Panc1 (cell line): ENCODE data around the gene CREBBP. TPM values are rescaled to one million over a fixed set of nuclear protein-coding genes. Genes with fewer than 3 reads are reported as not detected.

Experiments
- ATAC-seq: fragments of 200-7000 bp; cut with Tn5 transposase; 2 replicates; pipeline ENCODE4 v1.9.1; 2020; ENCODE audit warnings: mild to moderate bottlenecking, moderate library complexity
- BruUV-seq: library from RNA; stranded (reverse); fragments of 400-500 nt; replicated peaks from 2 replicates; lab custom pipeline; 2021; lab: Mats Ljungman, UMichigan
- CTCF ChIA-PET: fragments of 300-600 bp; sonication (Branson Sonifier 250); formaldehyde crosslinking; loops from one replicate; lab custom pipeline; 2022; ENCODE audit warnings: antibody characterized with exemption; lab: Charles Lee
- POLR2A ChIA-PET: fragments of 300-600 bp; sonication (Branson Sonifier 250); formaldehyde crosslinking; loops from one replicate; lab custom pipeline; 2022; ENCODE audit warnings: antibody characterized with exemption; lab: Charles Lee
- DNase-seq: peaks from one replicate; pipeline ENCODE4 v3.0.0-alpha.2; 2010; ENCODE audit warnings: low read depth, low spot score
- H3K27ac ChIP-seq: 2 replicates; pipeline ENCODE4 v1.5.1; 2011; ENCODE audit warnings: mild to moderate bottlenecking, low read length, inconsistent platforms
- H3K27me3 ChIP-seq: fragments of 200-500 bp; sonication (Bioruptor generic); 2 replicates; pipeline ENCODE4 v1.6.0; 2014; ENCODE audit warnings: low read length, inconsistent platforms; ENCODE audit not compliant: control insufficient read depth, insufficient read depth
- H3K36me3 ChIP-seq: fragments of 200-500 bp; sonication (Bioruptor generic); 2 replicates; pipeline ENCODE4 v1.5.1; 2014; ENCODE audit warnings: inconsistent platforms, mild to moderate bottlenecking, low read length, moderate library complexity; ENCODE audit not compliant: control insufficient read depth, insufficient read depth
- H3K4me1 ChIP-seq: 2 replicates; pipeline ENCODE4 v1.5.1; 2011; ENCODE audit warnings: inconsistent platforms, mild to moderate bottlenecking, low read length, moderate library complexity; ENCODE audit not compliant: control insufficient read depth, insufficient read depth
- H3K4me3 ChIP-seq, 2 experiments: 2 replicates each; pipeline ENCODE4 v1.5.1; 2011 to 2012; ENCODE audit warnings: low read depth in 2 of 2, low read length in 2 of 2, mild to moderate bottlenecking in 2 of 2, inconsistent platforms in 1 of 2, moderate library complexity in 1 of 2
- H3K9me3 ChIP-seq: fragments of 200-500 bp; sonication (Bioruptor generic); 2 replicates; pipeline ENCODE4 v1.5.1; 2014; ENCODE audit warnings: low read depth, mild to moderate bottlenecking, inconsistent platforms, low read length, moderate library complexity; ENCODE audit not compliant: control insufficient read depth, insufficient read depth
- CTCF ChIP-seq: fragments of 450-650 bp; IDR thresholded peaks from 2 replicates; pipeline ENCODE4 v1.5.1; 2017; ENCODE audit warnings: mild to moderate bottlenecking
- POLR2AphosphoS5 ChIP-seq: IDR thresholded peaks from 2 replicates; pipeline ENCODE4 v1.6.1; 2012; ENCODE audit warnings: mild to moderate bottlenecking, low read depth, low read length, moderate library complexity
- SIN3A ChIP-seq: IDR thresholded peaks from 2 replicates; pipeline ENCODE4 v1.6.1; 2012; ENCODE audit warnings: low read depth, mild to moderate bottlenecking, low read length, moderate library complexity, borderline replicate concordance; ENCODE audit not compliant: insufficient read depth
- TCF7L2 ChIP-seq: IDR thresholded peaks from 2 replicates; pipeline ENCODE4 v1.6.1; 2011; ENCODE audit warnings: mild to moderate bottlenecking, low read depth, low read length, inconsistent platforms
- in situ Hi-C: cut with HindIII; loops from 2 replicates; pipeline ENCODE4 v1.10.0; 2016; ENCODE audit warnings: low sequenced_read_pairs, low pct_unique_long_range_greater_than_20kb
- intact Hi-C: fragments of 100-400 bp; cut with micrococcal nuclease; formaldehyde crosslinking; loops from one replicate; pipeline ENCODE4 v1.10.0; 2022; ENCODE audit not compliant: unreplicated experiment
- total RNA-seq: library from RNA; stranded (reverse); gene quantifications from one replicate; pipeline ENCODE4 v1.2.1, GENCODE V29; 2021; ENCODE audit not compliant: unreplicated experiment
- TF ChIP-seq, protein P1 (sequence below), 2 experiments: IDR thresholded peaks; 2 replicates each; pipeline ENCODE4 v1.6.1; 2011 to 2012; ENCODE audit warnings: low read depth in 2 of 2, control low read depth in 1 of 2, low read length in 1 of 2, mild to moderate bottlenecking in 1 of 2, moderate library complexity in 1 of 2; ENCODE audit not compliant: insufficient read depth in 1 of 2

CREBBP gene
- total RNA-seq, 1 experiment from 2014 or later: 60.2 TPM

DNA sequence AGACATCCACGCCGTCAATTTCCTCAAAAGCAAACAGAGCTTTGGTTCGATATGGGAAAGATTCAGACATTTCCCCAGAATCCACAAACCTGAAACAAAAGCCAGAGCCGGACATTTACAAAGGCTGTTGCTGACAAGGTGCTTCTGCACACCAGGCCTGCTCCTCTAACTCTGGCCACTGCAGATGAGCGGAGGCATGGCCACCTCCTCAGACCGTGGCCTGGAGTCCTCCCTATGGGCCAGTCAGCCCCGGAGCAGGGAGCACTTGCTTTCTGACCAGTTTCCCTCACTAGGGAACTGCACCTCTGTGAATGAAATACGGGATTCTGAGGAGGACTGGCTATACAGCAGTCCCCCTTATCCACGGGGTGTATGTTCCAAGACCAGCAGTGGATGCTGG lies 140.9 kb downstream of the CREBBP start:
- POLR2A ChIA-PET: no interaction called here
- BruUV-seq: no TSS peak
- Histone ChIP-seq H3K27ac (no peak overlapping the region), H3K36me3 (peaks cover 7% of the 10 kb centered on the region), H3K9me3 (no peaks in the 10 kb centered on the region), H3K4me3 (no peak overlapping the region), H3K27me3 (no peaks in the 10 kb centered on the region), H3K4me1 (no peaks in the 10 kb centered on the region)
- in situ Hi-C loops (no loop called here), intact Hi-C loops (no loop called here)
- TF ChIP-seq POLR2AphosphoS5 (no peak), SIN3A (no peak), CTCF (no peak)
- ATAC-seq (no peak), DNase-seq (no peak)
- CTCF ChIA-PET: no interaction called here

GRCh38 chr16:3738541-3738940 lies 142.0 kb downstream of the CREBBP start:
- no peak for DNase-seq
- CTCF ChIA-PET: interaction anchor here (0.6 kb wide), 1 partner anchor 46 kb away, joined by 3 read pairs; no protein-coding TSS in a partner anchor
- in situ Hi-C loops (no loop called here), intact Hi-C loops (no loop called here)
- no peaks in the 10 kb centered on the region for H3K27me3 ChIP-seq
- BruUV-seq: no TSS peak
- peaks cover 5% of the 10 kb centered on the region for H3K36me3 ChIP-seq
- no peak overlapping the region for H3K4me3 ChIP-seq
- POLR2A ChIA-PET: interaction anchor here (0.6 kb wide), 1 partner anchor 140 kb away, joined by 4 read pairs; no protein-coding TSS in a partner anchor
- no peaks in the 10 kb centered on the region for H3K4me1 ChIP-seq
- H3K27ac ChIP-seq: no peak overlapping the region
- TF ChIP-seq TCF7L2 (no peak), CTCF (no peak), POLR2AphosphoS5 (no peak), SIN3A (no peak)
- TF ChIP-seq, protein P1, sequence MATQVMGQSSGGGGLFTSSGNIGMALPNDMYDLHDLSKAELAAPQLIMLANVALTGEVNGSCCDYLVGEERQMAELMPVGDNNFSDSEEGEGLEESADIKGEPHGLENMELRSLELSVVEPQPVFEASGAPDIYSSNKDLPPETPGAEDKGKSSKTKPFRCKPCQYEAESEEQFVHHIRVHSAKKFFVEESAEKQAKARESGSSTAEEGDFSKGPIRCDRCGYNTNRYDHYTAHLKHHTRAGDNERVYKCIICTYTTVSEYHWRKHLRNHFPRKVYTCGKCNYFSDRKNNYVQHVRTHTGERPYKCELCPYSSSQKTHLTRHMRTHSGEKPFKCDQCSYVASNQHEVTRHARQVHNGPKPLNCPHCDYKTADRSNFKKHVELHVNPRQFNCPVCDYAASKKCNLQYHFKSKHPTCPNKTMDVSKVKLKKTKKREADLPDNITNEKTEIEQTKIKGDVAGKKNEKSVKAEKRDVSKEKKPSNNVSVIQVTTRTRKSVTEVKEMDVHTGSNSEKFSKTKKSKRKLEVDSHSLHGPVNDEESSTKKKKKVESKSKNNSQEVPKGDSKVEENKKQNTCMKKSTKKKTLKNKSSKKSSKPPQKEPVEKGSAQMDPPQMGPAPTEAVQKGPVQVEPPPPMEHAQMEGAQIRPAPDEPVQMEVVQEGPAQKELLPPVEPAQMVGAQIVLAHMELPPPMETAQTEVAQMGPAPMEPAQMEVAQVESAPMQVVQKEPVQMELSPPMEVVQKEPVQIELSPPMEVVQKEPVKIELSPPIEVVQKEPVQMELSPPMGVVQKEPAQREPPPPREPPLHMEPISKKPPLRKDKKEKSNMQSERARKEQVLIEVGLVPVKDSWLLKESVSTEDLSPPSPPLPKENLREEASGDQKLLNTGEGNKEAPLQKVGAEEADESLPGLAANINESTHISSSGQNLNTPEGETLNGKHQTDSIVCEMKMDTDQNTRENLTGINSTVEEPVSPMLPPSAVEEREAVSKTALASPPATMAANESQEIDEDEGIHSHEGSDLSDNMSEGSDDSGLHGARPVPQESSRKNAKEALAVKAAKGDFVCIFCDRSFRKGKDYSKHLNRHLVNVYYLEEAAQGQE (IDR thresholded peaks at IDR 0.05; ENCODE audit: insufficient read depth in 1 of 2, low read depth in 2 of 2, low read length in 1 of 2): no peak
- ATAC-seq: no peak
- H3K9me3 ChIP-seq: no peaks in the 10 kb centered on the region
